NCI-H460 (cell line): Measurements from ENCODE around the gene PRKN. TPM values are rescaled to one million over a fixed set of nuclear protein-coding genes. Genes with fewer than 3 reads are reported as not detected.

ENCODE experiments used
- DNase-seq: peaks from one replicate; pipeline ENCODE4 v3.0.0-alpha.2; 2016; ENCODE audit warnings: low read depth; ENCODE audit errors: extremely low read depth
- polyA plus RNA-seq: library from polyadenylated mRNA; depleted of rRNA; stranded (reverse); fragments of >200 nt; gene quantifications from 2 replicates; pipeline ENCODE4 v1.2.3, GENCODE V29; 2014; cell fraction: nucleus; rRNA removed
- total RNA-seq: library from RNA; depleted of rRNA; stranded (reverse); fragments of >200 nt; shearing (Covaris generic); gene quantifications from 2 replicates; pipeline ENCODE4 v1.2.3, GENCODE V29; 2014; rRNA removed

PRKN gene
- 14.9 and 20.4 TPM in 2 replicates for total RNA-seq
- 1.8 and 3.5 TPM in 2 replicates for polyA plus RNA-seq

GRCh38 chr6:162727322-162728182 is at the start of gene PRKN, which contains the start of gene PACRG:
PRKN (minus strand) TSS chr6:162727766.
PACRG (plus strand) TSS chr6:162727974.
- peak; percentile 94 for DNase-seq

GRCh38 chr6:162777091-162777490 is 49.5 kb upstream of the PRKN start:
- DNase-seq, result no peak

GRCh38 chr6:162773996-162774395 is 46.4 kb upstream of the PRKN start:
- no peak for DNase-seq

- DNase-seq, result no peak
Observed at GRCh38 chr6:162772466-162772865, 44.9 kb upstream of the PRKN start.

GRCh38 chr6:162770955-162771354 is 43.4 kb upstream of the PRKN start:
- no peak for DNase-seq

GRCh38 chr6:162770136-162770535 is 42.6 kb upstream of the PRKN start:
- DNase-seq, result no peak

- DNase-seq, result no peak
Observed at GRCh38 chr6:162753775-162754174, 26.2 kb upstream of the PRKN start.

GRCh38 chr6:162751211-162751859 is 23.8 kb upstream of the PRKN start:
- no peak for DNase-seq

- peak; percentile 17 for DNase-seq
Observed at GRCh38 chr6:162750776-162751175, 23.2 kb upstream of the PRKN start.

GRCh38 chr6:162736961-162737360 is 9.4 kb upstream of the PRKN start:
- no peak for DNase-seq

- DNase-seq, result no peak
Observed at GRCh38 chr6:162733489-162733888, 5.9 kb upstream of the PRKN start.

GRCh38 chr6:162730502-162730901 is 2.9 kb upstream of the PRKN start:
- DNase-seq, result no peak

GRCh38 chr6:162728706-162729105 is 1.1 kb upstream of the PRKN start:
- DNase-seq, result no peak

- no peak for DNase-seq
Observed at GRCh38 chr6:162728197-162728596, 631 bp upstream of the PRKN start.

- DNase-seq, result no peak
Observed at GRCh38 chr6:162726947-162727321, 632 bp downstream of the PRKN start.

GRCh38 chr6:162722633-162723032 is 4.9 kb downstream of the PRKN start:
- no peak for DNase-seq

- no peak for DNase-seq
Observed at GRCh38 chr6:162722226-162722625, 5.3 kb downstream of the PRKN start.

GRCh38 chr6:162721404-162721687 is 6.2 kb downstream of the PRKN start:
- no peak for DNase-seq

- DNase-seq, result no peak
Observed at GRCh38 chr6:162719528-162719927, 8.0 kb downstream of the PRKN start.

GRCh38 chr6:162715601-162716000 is 12.0 kb downstream of the PRKN start:
- DNase-seq, result no peak

GRCh38 chr6:162713974-162714780 is 13.4 kb downstream of the PRKN start:
- no peak for DNase-seq
